ENCODE measurements around the gene HELQ. TPM values are rescaled to one million over a fixed set of nuclear protein-coding genes. Genes with fewer than 3 reads are reported as not detected.

Gene HELQ
- total RNA-seq (2022; extraction: Qiagen RNA extraction), result 3.6 to 5.8 TPM (median 4.8 TPM) in 5 replicates

GRCh38 chr4:83455281-83456183 is at the start of gene HELQ, which contains the start of gene MRPS18C:
Gene HELQ, minus strand, starts transcription at chr4:83455823. Its CDS starts 130 bp downstream, at chr4:83455693.
Gene MRPS18C, plus strand, starts transcription at chr4:83456058. Its CDS starts 20 bp downstream, at chr4:83456078.

GRCh38 chr4:83484500-83485461 is 29.2 kb upstream of the HELQ start, which contains the start of gene ABRAXAS1:
Gene ABRAXAS1, minus strand, starts transcription at chr4:83485100. Its CDS starts 28 bp downstream, at chr4:83485072.

Other genes with a start within 250 kb of the HELQ start
- 17.1 to 21.7 TPM (median 19.5 TPM) in 5 replicates for gene COQ2, start 171.0 kb downstream of the HELQ start, total RNA-seq (2022; extraction: Qiagen RNA extraction)
- 1.2 to 1.7 TPM (median 1.4 TPM) in 5 replicates for gene HPSE, start 121.0 kb downstream of the HELQ start, total RNA-seq (2022; extraction: Qiagen RNA extraction)
- 41.4 to 56.8 TPM (median 43.1 TPM) in 5 replicates for gene MRPS18C, start 235 bp upstream of the HELQ start, total RNA-seq (2022; extraction: Qiagen RNA extraction)
- 4.7 to 7.4 TPM (median 6.3 TPM) in 5 replicates for gene ABRAXAS1, start 29.3 kb upstream of the HELQ start, total RNA-seq (2022; extraction: Qiagen RNA extraction)
- 28.7 to 37.0 TPM (median 33.5 TPM) in 5 replicates for gene GPAT3, start 80.3 kb upstream of the HELQ start, total RNA-seq (2022; extraction: Qiagen RNA extraction)